IMR-90 (cell line): ENCODE data around the gene GOLGA6L2. TPM values are rescaled to one million over a fixed set of nuclear protein-coding genes. Genes with fewer than 3 reads are reported as not detected.

Experiments
- ATAC-seq: fragments of 200-7000 bp; cut with Tn5 transposase; 2 replicates; pipeline ENCODE4 v1.9.1; 2020; ENCODE audit warnings: low read depth, mild to moderate bottlenecking, moderate library complexity
- BruUV-seq: library from RNA; stranded (reverse); fragments of 400-500 nt; replicated peaks from 2 replicates; lab custom pipeline; 2021; lab: Mats Ljungman, UMichigan
- CTCF ChIA-PET: fragments of 300-600 bp; formaldehyde crosslinking; extraction: SDS; loops from one replicate; lab custom pipeline; 2021; ENCODE audit warnings: antibody characterized with exemption; lab: Yijun Ruan, JAX
- POLR2A ChIA-PET: fragments of 300-600 bp; sonication (Branson Sonifier 250); formaldehyde crosslinking; loops from one replicate; lab custom pipeline; 2022; ENCODE audit warnings: antibody characterized with exemption; ENCODE audit not compliant: unreplicated experiment; lab: Charles Lee
- DNase-seq: peaks from one replicate; pipeline ENCODE4 v3.0.0; 2013
- H2AFZ ChIP-seq: replicated peaks from 2 replicates; pipeline ENCODE3; 2013; ENCODE audit warnings: low read length, mild to moderate bottlenecking; ENCODE audit not compliant: poor library complexity
- H2AK5ac ChIP-seq: 2 replicates; pipeline ENCODE4 v1.6.1; 2013; ENCODE audit warnings: low read depth, low read length, inconsistent platforms
- H2AK9ac ChIP-seq: replicated peaks from 2 replicates; pipeline ENCODE3; 2013; ENCODE audit warnings: mild to moderate bottlenecking, low read depth, low read length, moderate library complexity; ENCODE audit not compliant: poor library complexity
- H2BK120ac ChIP-seq: 2 replicates; pipeline ENCODE4 v1.6.1; 2013; ENCODE audit warnings: low read depth, low read length, inconsistent platforms
- H2BK15ac ChIP-seq: 3 replicates; pipeline ENCODE4 v1.6.1; 2013; ENCODE audit warnings: low read depth, low read length, inconsistent platforms
- H2BK20ac ChIP-seq: 2 replicates; pipeline ENCODE4 v1.6.1; 2013; ENCODE audit warnings: low read depth, mild to moderate bottlenecking, inconsistent platforms, low read length, moderate library complexity
- H2BK5ac ChIP-seq: 2 replicates; pipeline ENCODE4 v1.6.1; 2013; ENCODE audit warnings: mild to moderate bottlenecking, low read depth, low read length, inconsistent platforms; ENCODE audit not compliant: poor library complexity, severe bottlenecking
- H3K14ac ChIP-seq: replicated peaks from 2 replicates; pipeline ENCODE4 v1.6.1; 2013; ENCODE audit warnings: low read depth, low read length, inconsistent platforms
- H3K18ac ChIP-seq: 2 replicates; pipeline ENCODE4 v1.6.1; 2013; ENCODE audit warnings: low read depth, low read length, control low read depth
- H3K23ac ChIP-seq: 2 replicates; pipeline ENCODE4 v1.6.1; 2013; ENCODE audit warnings: low read depth, low read length, inconsistent platforms
- H3K27ac ChIP-seq: 2 replicates; pipeline ENCODE4 v1.5.1; 2013; ENCODE audit warnings: mild to moderate bottlenecking, control low read depth, low read length; ENCODE audit not compliant: insufficient read depth
- H3K27me3 ChIP-seq: 2 replicates; pipeline ENCODE4 v1.6.1; 2013; ENCODE audit warnings: low read length; ENCODE audit not compliant: control insufficient read depth, insufficient read depth
- H3K36me3 ChIP-seq: 2 replicates; pipeline ENCODE4 v1.6.1; 2013; ENCODE audit warnings: low read length, mixed read lengths; ENCODE audit not compliant: control insufficient read depth, insufficient read depth
- H3K4ac ChIP-seq: 2 replicates; pipeline ENCODE4 v1.6.1; 2013; ENCODE audit warnings: low read depth, low read length, inconsistent platforms
- H3K4me1 ChIP-seq: 2 replicates; pipeline ENCODE4 v1.6.1; 2013; ENCODE audit warnings: low read length, mixed read lengths; ENCODE audit not compliant: control insufficient read depth, insufficient read depth
- H3K4me2 ChIP-seq: 2 replicates; pipeline ENCODE4 v1.6.1; 2013; ENCODE audit warnings: low read depth, mild to moderate bottlenecking, control low read depth, low read length, moderate library complexity
- H3K4me3 ChIP-seq: 2 replicates; pipeline ENCODE4 v1.5.1; 2013; ENCODE audit warnings: low read depth, mild to moderate bottlenecking, control low read depth, low read length, moderate library complexity; ENCODE audit not compliant: insufficient read depth
- H3K56ac ChIP-seq: 2 replicates; pipeline ENCODE4 v1.6.1; 2013; ENCODE audit warnings: low read length, inconsistent platforms; ENCODE audit not compliant: insufficient read depth; ENCODE audit errors: extremely low read depth
- H3K79me1 ChIP-seq, 2 experiments: 2 replicates each; pipeline ENCODE4 v1.6.1; 2013; ENCODE audit warnings: low read length in 2 of 2, inconsistent platforms in 1 of 2, low read depth in 1 of 2
- H3K9ac ChIP-seq: 2 replicates; pipeline ENCODE4 v1.6.1; 2013; ENCODE audit warnings: low read depth, low read length, control low read depth
- H3K9me1 ChIP-seq: 2 replicates; pipeline ENCODE4 v1.6.1; 2013; ENCODE audit warnings: low read length, inconsistent platforms; ENCODE audit not compliant: insufficient read depth
- H3K9me3 ChIP-seq: 2 replicates; pipeline ENCODE4 v1.6.1; 2013; ENCODE audit warnings: low read length; ENCODE audit not compliant: control insufficient read depth, insufficient read depth
- H4K20me1 ChIP-seq: 2 replicates; pipeline ENCODE4 v1.6.1; 2013; ENCODE audit warnings: low read length, inconsistent platforms; ENCODE audit not compliant: insufficient read depth
- H4K5ac ChIP-seq: 2 replicates; pipeline ENCODE4 v1.6.1; 2013; ENCODE audit warnings: mild to moderate bottlenecking, low read depth, low read length, control low read depth
- H4K8ac ChIP-seq, 2 experiments: 2 replicates each; pipeline ENCODE4 v1.6.1; 2013; ENCODE audit warnings: low read depth in 2 of 2, low read length in 2 of 2, control low read depth in 1 of 2, inconsistent platforms in 1 of 2
- H4K91ac ChIP-seq: 2 replicates; pipeline ENCODE4 v1.6.1; 2013; ENCODE audit warnings: low read depth, low read length, inconsistent platforms; ENCODE audit not compliant: insufficient read depth
- BHLHE40 ChIP-seq: fragments of 150-350 bp; IDR thresholded peaks from 2 replicates; pipeline ENCODE4 v1.6.1; 2016; ENCODE audit warnings: mild to moderate bottlenecking, low read depth, low read length
- CEBPB ChIP-seq: IDR thresholded peaks from 2 replicates; pipeline ENCODE4 v1.6.1; 2012; ENCODE audit warnings: low read depth, low read length, improper control_type of control experiment
- CHD1 ChIP-seq: IDR thresholded peaks from 2 replicates; pipeline ENCODE4 v1.6.1; 2012; ENCODE audit warnings: low read depth, low read length, improper control_type of control experiment
- FOS ChIP-seq: fragments of 150-350 bp; IDR thresholded peaks from 2 replicates; pipeline ENCODE4 v1.6.1; 2016; ENCODE audit warnings: low read depth, low read length
- MAFK ChIP-seq: IDR thresholded peaks from 2 replicates; pipeline ENCODE4 v1.6.1; 2012; ENCODE audit warnings: low read depth, low read length, improper control_type of control experiment
- MAZ ChIP-seq: IDR thresholded peaks from 2 replicates; pipeline ENCODE4 v1.6.1; 2012; ENCODE audit warnings: low read depth, mild to moderate bottlenecking, low read length, improper control_type of control experiment, moderate library complexity, borderline replicate concordance
- MXI1 ChIP-seq: IDR thresholded peaks from 2 replicates; pipeline ENCODE4 v1.6.1; 2012; ENCODE audit warnings: low read depth, mild to moderate bottlenecking, low read length, moderate library complexity, borderline replicate concordance
- NFE2L2 ChIP-seq: fragments of 150-350 bp; IDR thresholded peaks from 2 replicates; pipeline ENCODE4 v1.6.1; 2016; ENCODE audit warnings: low read depth, mild to moderate bottlenecking, low read length
- POLR2A ChIP-seq: IDR thresholded peaks from 2 replicates; pipeline ENCODE4 v1.6.1; 2012; ENCODE audit warnings: mild to moderate bottlenecking, low read depth, low read length
- RAD21 ChIP-seq: IDR thresholded peaks from 2 replicates; pipeline ENCODE4 v1.6.1; 2012; ENCODE audit warnings: low read length, improper control_type of control experiment
- RCOR1 ChIP-seq: IDR thresholded peaks from 2 replicates; pipeline ENCODE4 v1.6.1; 2012; ENCODE audit warnings: mild to moderate bottlenecking, low read length, improper control_type of control experiment; ENCODE audit not compliant: insufficient replicate concordance
- RFX5 ChIP-seq: IDR thresholded peaks from 2 replicates; pipeline ENCODE4 v1.8.0; 2012; ENCODE audit warnings: low read depth, mild to moderate bottlenecking, low read length, moderate library complexity
- SMC3 ChIP-seq: fragments of 150-350 bp; IDR thresholded peaks from 2 replicates; pipeline ENCODE4 v1.6.1; 2016; ENCODE audit warnings: low read depth, mild to moderate bottlenecking, antibody characterized with exemption, low read length, moderate library complexity
- WGBS, 2 experiments: methylation state at CpG; one replicate each; pipeline versions ENCODE4 v1.1.5 to v1.1.7; 2013; ENCODE audit warnings: missing lambda C conversion rate in 2 of 2; ENCODE audit not compliant: insufficient read length in 1 of 2; ENCODE audit errors: extremely low coverage in 2 of 2; 5-methylcytosine and 5-hydroxymethylcytosine counted together
- dilution Hi-C: fragments of 300-500 bp; cut with HindIII; formaldehyde crosslinking; loops from one replicate; pipeline ENCODE4 v1.14.3; 2018; ENCODE audit warnings: low sequenced_read_pairs; ENCODE audit not compliant: unreplicated experiment
- in situ Hi-C: fragments of 300-500 bp; cut with MboI; formaldehyde crosslinking; loops from 3 replicates; pipeline ENCODE4 v1.14.3; 2019; ENCODE audit warnings: low sequenced_read_pairs, inconsistent platforms, mixed read lengths
- intact Hi-C: fragments of 100-400 bp; cut with micrococcal nuclease; formaldehyde crosslinking; loops from 2 replicates; pipeline ENCODE4 v1.10.0; 2022
- polyA plus RNA-seq, 3 experiments: library from polyadenylated mRNA; depleted of rRNA; stranded (reverse); fragments of >200 nt; gene quantifications; 2 replicates each; pipeline ENCODE4 v1.2.3, GENCODE V29; 2012; ENCODE audit warnings: low replicate concordance in 1 of 3
- total RNA-seq: library from RNA; depleted of rRNA; stranded (reverse); fragments of >200 nt; gene quantifications from 2 replicates; pipeline ENCODE4 v1.2.3, GENCODE V29; 2012
- TF ChIP-seq, protein P1 (sequence below): conservative IDR thresholded peaks from 2 replicates; pipeline ENCODE4 v1.5.1; 2012; ENCODE audit warnings: mild to moderate bottlenecking, low read depth, low read length, improper control_type of control experiment
- TF ChIP-seq, protein P2 (sequence below): fragments of 150-350 bp; IDR thresholded peaks from 2 replicates; pipeline ENCODE4 v1.6.1; 2016; ENCODE audit warnings: low read depth, mild to moderate bottlenecking, low read length, moderate library complexity, borderline replicate concordance
- TF ChIP-seq, protein P3 (sequence below): fragments of 150-350 bp; IDR thresholded peaks from 2 replicates; pipeline ENCODE4 v1.6.1; 2017; ENCODE audit warnings: mild to moderate bottlenecking, antibody characterized with exemption, low read length, low read depth

GOLGA6L2 gene
- total and polyA plus RNA-seq, 2 of the 4 experiments (the other 2 are of a cell fraction): not detected

DNA sequence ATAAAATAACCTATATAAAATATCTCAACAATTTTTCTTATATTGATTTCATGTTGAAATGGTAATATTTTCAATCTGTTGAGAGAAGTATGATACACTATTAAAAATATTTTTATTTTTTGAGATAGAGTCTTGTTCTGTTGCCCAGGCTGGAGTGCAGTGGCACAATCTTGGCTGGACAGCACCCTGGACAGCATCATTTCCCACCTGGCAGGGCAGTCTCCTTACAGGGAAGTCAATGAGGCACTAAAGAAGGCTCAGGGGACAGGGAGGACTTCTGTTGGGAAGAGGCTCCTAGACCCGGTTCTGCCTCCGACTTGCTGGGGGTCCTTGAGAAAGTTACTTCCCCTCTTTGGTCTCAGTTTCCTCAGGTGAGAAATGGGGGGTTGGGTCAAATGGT lies 9.4 kb downstream of the GOLGA6L2 start:
- H3K9ac ChIP-seq: no peak overlapping the region
- H2BK5ac ChIP-seq: no peak overlapping the region
- in situ Hi-C loops (no loop called here), dilution Hi-C loops (no loop called here), intact Hi-C loops (no loop called here)
- no peaks in the 10 kb centered on the region for H4K20me1 ChIP-seq
- no peak overlapping the region for H3K56ac ChIP-seq
- BruUV-seq: no TSS peak
- H3K23ac ChIP-seq: no peak overlapping the region
- ChIA-PET POLR2A (no interaction called here), CTCF (no interaction called here)
- no peak overlapping the region for H4K8ac ChIP-seq
- no peak overlapping the region for H2AK5ac ChIP-seq
- H3K9me1 ChIP-seq: no peaks in the 10 kb centered on the region
- no peaks in the 10 kb centered on the region for H3K79me1 ChIP-seq
- no peak overlapping the region for H4K91ac ChIP-seq
- ATAC-seq: no peak
- H3K4me2 ChIP-seq: no peak overlapping the region
- no peak for DNase-seq
- H2BK15ac ChIP-seq: no peak overlapping the region
- no peak overlapping the region for H3K27ac ChIP-seq
- no peaks in the 10 kb centered on the region for H3K27me3 ChIP-seq
- H4K5ac ChIP-seq: no peak overlapping the region
- no peak for TF ChIP-seq BHLHE40
- no peak for TF ChIP-seq CEBPB
- TF ChIP-seq RFX5: no peak
- TF ChIP-seq MAZ: no peak
- TF ChIP-seq, protein P1, sequence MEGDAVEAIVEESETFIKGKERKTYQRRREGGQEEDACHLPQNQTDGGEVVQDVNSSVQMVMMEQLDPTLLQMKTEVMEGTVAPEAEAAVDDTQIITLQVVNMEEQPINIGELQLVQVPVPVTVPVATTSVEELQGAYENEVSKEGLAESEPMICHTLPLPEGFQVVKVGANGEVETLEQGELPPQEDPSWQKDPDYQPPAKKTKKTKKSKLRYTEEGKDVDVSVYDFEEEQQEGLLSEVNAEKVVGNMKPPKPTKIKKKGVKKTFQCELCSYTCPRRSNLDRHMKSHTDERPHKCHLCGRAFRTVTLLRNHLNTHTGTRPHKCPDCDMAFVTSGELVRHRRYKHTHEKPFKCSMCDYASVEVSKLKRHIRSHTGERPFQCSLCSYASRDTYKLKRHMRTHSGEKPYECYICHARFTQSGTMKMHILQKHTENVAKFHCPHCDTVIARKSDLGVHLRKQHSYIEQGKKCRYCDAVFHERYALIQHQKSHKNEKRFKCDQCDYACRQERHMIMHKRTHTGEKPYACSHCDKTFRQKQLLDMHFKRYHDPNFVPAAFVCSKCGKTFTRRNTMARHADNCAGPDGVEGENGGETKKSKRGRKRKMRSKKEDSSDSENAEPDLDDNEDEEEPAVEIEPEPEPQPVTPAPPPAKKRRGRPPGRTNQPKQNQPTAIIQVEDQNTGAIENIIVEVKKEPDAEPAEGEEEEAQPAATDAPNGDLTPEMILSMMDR: no peak
- TF ChIP-seq NFE2L2: no peak
- no peak for TF ChIP-seq POLR2A
- TF ChIP-seq RCOR1: no peak
- no peak for TF ChIP-seq CHD1
- no peak for TF ChIP-seq FOS
- TF ChIP-seq RAD21: no peak
- no peak for TF ChIP-seq MXI1
- no peak for TF ChIP-seq SMC3
- TF ChIP-seq, protein P2, sequence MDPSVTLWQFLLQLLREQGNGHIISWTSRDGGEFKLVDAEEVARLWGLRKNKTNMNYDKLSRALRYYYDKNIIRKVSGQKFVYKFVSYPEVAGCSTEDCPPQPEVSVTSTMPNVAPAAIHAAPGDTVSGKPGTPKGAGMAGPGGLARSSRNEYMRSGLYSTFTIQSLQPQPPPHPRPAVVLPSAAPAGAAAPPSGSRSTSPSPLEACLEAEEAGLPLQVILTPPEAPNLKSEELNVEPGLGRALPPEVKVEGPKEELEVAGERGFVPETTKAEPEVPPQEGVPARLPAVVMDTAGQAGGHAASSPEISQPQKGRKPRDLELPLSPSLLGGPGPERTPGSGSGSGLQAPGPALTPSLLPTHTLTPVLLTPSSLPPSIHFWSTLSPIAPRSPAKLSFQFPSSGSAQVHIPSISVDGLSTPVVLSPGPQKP: no peak
- TF ChIP-seq MAFK: no peak
- TF ChIP-seq, protein P3, sequence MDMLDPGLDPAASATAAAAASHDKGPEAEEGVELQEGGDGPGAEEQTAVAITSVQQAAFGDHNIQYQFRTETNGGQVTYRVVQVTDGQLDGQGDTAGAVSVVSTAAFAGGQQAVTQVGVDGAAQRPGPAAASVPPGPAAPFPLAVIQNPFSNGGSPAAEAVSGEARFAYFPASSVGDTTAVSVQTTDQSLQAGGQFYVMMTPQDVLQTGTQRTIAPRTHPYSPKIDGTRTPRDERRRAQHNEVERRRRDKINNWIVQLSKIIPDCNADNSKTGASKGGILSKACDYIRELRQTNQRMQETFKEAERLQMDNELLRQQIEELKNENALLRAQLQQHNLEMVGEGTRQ: no peak
- H3K4ac ChIP-seq: no peak overlapping the region
- no peak overlapping the region for H2BK120ac ChIP-seq
- H2AK9ac ChIP-seq: no peak overlapping the region
- no CpG with 5 or more reads among the region's 2 CpGs for WGBS, 2 experiments
- no peaks in the 10 kb centered on the region for H3K36me3 ChIP-seq
- H3K9me3 ChIP-seq: peaks cover 6% of the 10 kb centered on the region; the same call in 1 of the 2 replicates
- H3K4me1 ChIP-seq: no peaks in the 10 kb centered on the region
- no peak overlapping the region for H2AFZ ChIP-seq
- H2BK20ac ChIP-seq: no peak overlapping the region
- no peak overlapping the region for H3K14ac ChIP-seq
- H3K4me3 ChIP-seq: no peak overlapping the region
- H3K18ac ChIP-seq: no peak overlapping the region
